CD4-positive, alpha-beta T cell treated with Interleukin-1 beta for 1 hour (primary cell): ENCODE results near the gene CPNE4.
A peak's percentile ranks its signal among the peaks of the same experiment; 100 is the strongest.
"Not testable (repeated sequence)": the region's sequence is repeated elsewhere in the genome, so short reads cannot be mapped to it uniquely, and the experiment has no call there.

Source experiments
- DNase-seq, 2 donors: peaks; one replicate each; pipeline ENCODE4 v3.0.0-alpha.2; 2020 to 2022

CPNE4 gene

DNA sequence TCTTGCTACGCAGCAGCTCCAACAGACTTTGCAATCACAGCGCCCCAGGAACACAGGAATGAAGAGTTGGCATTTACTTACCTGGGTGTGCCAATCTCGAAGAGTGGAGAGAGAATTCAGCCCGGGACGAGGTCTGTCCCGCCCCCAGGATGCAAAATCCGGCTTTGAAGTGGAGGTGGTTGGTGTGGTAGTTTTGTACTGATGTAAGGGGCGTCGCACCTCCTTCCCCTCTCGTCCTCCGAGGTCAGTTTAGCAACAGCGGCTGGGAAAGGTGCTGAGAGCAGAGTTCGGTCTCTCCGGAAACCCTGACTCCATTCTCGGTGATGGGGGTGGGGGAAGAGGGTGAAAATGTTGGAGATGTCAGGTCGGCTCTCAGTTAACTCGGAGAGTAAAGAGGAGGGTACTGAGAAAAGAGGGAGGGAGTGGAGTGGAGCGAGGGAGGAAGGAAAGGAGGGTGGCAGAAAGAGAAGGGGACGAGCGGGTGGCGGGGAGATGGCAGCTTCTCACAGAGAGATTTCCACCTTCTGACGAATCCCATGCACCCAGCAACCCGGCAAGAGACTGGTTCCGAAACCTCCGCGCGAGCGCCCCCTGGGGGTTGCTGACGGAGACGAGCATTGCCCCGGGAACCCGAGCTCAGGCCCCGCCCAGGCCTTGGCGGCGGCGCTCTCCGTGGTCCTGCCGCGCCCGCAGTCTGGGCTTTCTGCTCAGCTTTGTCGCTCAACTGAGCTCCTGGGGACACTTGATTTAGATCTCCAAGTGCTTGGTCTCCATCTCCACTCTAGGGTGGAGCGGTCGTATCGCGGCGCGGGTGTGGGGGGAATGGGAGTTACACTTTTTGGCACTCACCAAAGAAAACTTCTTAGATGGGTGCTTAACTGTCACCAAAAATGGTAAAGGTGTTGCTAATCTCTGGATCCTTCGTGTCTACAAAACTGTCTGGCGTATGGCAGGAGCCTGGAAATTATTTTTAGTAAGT is at the start of gene CPNE4:
Gene CPNE4, minus strand, starts transcription at position 529 of the 979 bp plus-strand sequence.
- DNase-seq: peak; percentile 34 to 48

- DNase-seq: no peak
Observed at GRCh38 chr3:132083583-132084279, 48.9 kb upstream of the CPNE4 start.

- DNase-seq: no peak
Observed at GRCh38 chr3:132083159-132083558, 48.3 kb upstream of the CPNE4 start.

DNA sequence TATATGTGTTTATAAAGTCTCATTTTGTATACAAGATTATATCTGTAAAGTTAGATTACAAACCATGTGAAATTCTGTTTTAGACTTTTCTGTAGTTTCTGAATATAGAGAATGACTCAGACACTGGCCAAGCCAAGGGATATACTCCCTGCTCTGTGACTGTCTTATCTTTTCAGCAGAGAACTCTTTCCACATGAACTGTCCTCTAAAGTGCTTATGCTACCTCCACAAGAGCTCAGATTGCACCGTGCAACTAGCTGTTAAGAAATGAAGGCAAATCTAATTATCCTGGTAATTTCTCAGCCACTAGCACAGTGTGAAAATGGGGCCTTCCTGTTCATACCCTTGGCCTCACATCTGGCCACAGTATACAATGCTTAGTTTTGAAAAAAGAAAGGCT is 44.3 kb upstream of the CPNE4 start:
- DNase-seq: no peak

- DNase-seq: no peak
Observed at GRCh38 chr3:132073771-132074170, 39.0 kb upstream of the CPNE4 start.

DNA sequence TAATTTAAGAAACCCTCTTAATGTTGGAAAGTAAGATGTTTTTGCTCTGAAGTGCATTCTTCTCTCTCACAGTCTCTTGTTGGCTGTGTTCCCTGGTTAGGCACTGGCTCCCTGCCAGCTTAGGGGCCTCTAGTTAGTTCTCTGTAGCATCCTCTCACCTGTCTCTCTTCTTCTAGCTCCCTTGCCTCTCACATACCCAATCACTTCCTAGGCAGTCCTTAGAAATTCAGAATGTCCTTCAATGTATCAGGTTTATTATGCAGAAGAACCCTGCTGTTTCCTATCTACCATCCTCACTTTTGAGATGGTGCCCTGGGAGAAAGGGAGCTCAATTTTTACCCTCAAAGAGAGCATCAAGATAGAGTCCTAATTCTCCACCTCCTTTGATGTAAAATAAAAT is 36.2 kb upstream of the CPNE4 start:
- no peak for DNase-seq

GRCh38 chr3:132064114-132064513 is 29.3 kb upstream of the CPNE4 start:
- no peak for DNase-seq

DNA sequence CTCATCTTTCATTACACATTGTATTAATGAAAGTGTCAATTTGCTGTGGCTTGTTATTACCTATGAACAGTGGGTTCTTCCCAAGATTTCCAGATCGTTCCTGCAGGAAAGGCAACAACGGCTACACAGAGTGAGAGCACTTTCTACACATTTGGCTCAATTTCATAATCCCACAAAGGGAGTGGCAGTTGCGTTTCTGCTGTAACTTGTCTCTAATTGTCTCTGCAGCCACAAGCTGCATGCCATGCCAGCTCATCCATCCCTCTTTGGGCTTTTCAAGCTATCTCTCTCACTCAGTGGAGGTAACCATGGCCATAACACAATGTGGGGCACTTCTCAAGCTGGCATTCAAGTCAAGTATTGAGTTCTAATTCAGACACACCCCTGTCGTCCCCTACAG is 27.7 kb upstream of the CPNE4 start:
- DNase-seq: no peak

- DNase-seq: no peak
Observed at GRCh38 chr3:132055872-132056271, 21.1 kb upstream of the CPNE4 start.

GRCh38 chr3:132047209-132047608 is 12.4 kb upstream of the CPNE4 start:
- DNase-seq: no peak

GRCh38 chr3:132044874-132045273 is 10.1 kb upstream of the CPNE4 start:
- not testable (repeated sequence) for DNase-seq

DNA sequence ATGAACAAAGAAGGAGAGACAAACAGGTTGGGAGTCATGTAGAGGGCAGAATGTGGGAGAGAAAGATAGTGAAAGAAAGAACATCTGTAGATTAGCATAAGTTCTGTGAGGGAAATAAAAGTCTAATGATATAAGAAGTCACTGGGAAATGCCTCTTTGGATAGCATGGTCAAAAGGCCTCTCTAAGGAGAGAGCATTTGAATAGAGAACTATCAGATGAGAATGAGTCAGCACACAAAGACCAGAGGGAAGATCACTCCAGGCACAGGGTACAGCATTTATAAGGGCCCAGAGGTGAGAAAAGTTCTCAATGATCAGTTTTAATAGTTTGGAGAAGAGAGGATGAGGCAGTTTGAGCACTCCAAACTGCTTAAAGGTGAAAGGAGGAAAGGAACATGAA is 7.9 kb upstream of the CPNE4 start:
- no peak for DNase-seq

DNA sequence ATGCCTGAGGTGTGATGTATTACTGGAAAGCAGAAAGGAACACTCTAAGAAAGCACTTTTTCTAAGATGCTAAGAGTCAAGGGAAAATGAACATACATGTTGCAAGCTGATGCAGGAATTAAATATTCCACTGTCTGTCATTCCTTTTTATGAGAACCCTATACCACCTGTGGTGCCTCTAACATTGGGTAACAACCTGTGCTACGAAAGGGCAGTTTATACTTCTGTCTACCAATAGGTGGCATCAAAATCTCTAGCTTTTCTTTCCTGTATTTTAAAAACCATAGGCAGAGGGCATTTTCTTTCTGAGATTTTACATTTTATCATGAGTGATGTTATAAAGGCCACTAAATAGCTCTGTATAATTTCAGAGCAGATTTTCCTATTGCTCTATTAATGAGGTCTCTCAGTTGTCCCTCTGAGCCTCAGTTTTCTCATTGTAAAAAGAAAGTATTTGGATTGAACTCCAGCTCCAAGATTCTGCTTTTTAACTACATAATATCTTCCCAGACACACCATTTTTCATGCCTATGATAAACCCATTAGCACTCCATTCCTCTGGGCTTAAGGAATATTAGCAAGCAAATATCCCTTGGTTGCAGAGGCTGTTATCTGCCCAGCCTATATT is 3.5 kb upstream of the CPNE4 start:
- DNase-seq: no peak

- no peak for DNase-seq
Observed at GRCh38 chr3:132037581-132037980, 2.8 kb upstream of the CPNE4 start.

- no peak for DNase-seq
Observed at GRCh38 chr3:132037056-132037455, 2.2 kb upstream of the CPNE4 start.

- DNase-seq: no peak
Observed at GRCh38 chr3:132034097-132034485, 723 bp downstream of the CPNE4 start.

- DNase-seq: no peak
Observed at GRCh38 chr3:132033471-132033870, 1.3 kb downstream of the CPNE4 start.

DNA sequence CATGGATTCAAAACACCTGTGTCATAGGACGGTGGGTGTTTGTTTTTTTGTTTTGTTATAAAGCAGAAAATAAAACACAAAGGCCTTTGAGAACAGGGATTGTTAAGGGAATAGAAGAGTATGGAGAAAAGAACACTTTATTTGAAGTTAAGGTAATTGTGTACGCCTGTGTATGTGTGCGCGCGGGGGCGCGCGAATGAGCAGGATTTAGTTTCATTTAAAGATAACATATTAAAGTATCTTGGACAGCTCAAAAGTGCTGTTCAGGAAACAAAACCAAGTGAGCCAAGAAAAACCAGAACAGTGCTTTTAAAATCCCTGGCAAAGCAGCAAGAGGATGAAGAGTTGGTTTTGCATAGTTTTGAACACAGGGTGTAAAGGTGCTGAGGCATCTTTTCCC is 1.9 kb downstream of the CPNE4 start:
- no peak for DNase-seq

- DNase-seq: peak; percentile 42 to 47
Observed at GRCh38 chr3:132029182-132029902, 5.5 kb downstream of the CPNE4 start.

DNA sequence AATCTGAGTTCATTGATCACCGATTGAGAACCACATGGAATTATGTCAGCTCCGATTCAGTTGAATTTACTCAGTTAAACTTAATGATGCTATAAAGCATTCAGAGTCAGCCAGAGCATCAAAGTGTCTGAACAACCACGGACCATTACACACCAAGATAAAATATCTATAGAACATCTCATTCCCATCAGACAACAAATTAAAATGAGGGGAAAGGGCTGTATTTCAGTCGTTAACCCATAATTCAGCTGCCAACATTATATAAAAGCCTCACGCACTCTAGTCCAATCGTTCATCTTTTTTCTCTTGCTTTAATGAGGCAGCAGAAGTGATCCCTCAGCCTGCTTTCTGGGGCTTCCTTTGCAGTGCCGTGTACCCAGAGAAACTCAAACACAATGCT is 11.9 kb downstream of the CPNE4 start:
- no peak for DNase-seq

DNA sequence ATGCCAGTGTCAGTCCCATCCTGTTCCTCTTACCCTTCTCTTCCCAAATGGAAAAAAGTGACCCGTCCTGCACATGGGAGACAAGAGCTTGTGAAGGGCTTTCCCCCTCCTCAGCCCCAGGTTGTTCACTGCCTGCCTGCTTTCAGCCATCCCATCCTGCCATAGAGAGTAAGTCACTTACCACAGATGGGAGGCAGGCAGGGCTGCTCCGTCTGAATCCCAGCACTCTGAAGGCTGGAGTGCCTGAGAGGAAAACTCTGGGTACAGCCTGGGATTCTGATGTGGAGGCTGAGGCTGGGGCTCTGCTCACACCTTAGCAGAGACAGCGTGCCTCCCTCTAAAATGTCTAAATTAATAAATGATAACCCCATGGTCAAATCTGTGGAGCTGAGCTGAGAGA is 14.8 kb downstream of the CPNE4 start:
- no peak for DNase-seq

- no peak for DNase-seq
Observed at GRCh38 chr3:132017137-132017536, 17.7 kb downstream of the CPNE4 start.
